Activated CD8-positive, alpha-beta memory T cell treated with anti-CD3 and anti-CD28 coated beads for 48 hours (primary cell): ENCODE measurements around the gene WDR70.
"Not testable (repeated sequence)": the region's sequence is repeated elsewhere in the genome, so short reads cannot be mapped to it uniquely, and the experiment has no call there.

Experiments
- DNase-seq, 3 experiments: peaks; one replicate each; pipeline ENCODE4 v3.0.0-alpha.2; 2020; ENCODE audit warnings: low read depth in 2 of 3, low spot score in 2 of 3

Gene WDR70

GRCh38 chr5:37379100-37379628, at the start of gene WDR70:
Gene WDR70, plus strand, starts transcription at chr5:37379318. Its CDS starts 50 bp downstream, at chr5:37379368.
- DNase-seq, result peak; percentile 47 to 66 (median 48)

- DNase-seq, result not testable (repeated sequence)
Observed at GRCh38 chr5:37334754-37335153, 44.4 kb upstream of the WDR70 start.

GRCh38 chr5:37342741-37343140, 36.4 kb upstream of the WDR70 start:
- DNase-seq, result not testable (repeated sequence)

GRCh38 chr5:37355161-37355560, 24.0 kb upstream of the WDR70 start:
- DNase-seq, result no peak

GRCh38 chr5:37370550-37370863, 8.6 kb upstream of the WDR70 start:
- no peak for DNase-seq

- peak; percentile 67 to 77 (median 75) for DNase-seq
Observed at GRCh38 chr5:37370864-37371726, 8.0 kb upstream of the WDR70 start, which contains the start of gene NUP155. Gene NUP155, minus strand, starts transcription at chr5:37371106. Its CDS starts 129 bp downstream, at chr5:37370977.

- no peak for DNase-seq
Observed at GRCh38 chr5:37375091-37375490, 4.0 kb upstream of the WDR70 start.

GRCh38 chr5:37378066-37378465, 1.1 kb upstream of the WDR70 start:
- DNase-seq, result not testable (repeated sequence)

GRCh38 chr5:37391591-37391990, 12.5 kb downstream of the WDR70 start:
- no peak for DNase-seq

GRCh38 chr5:37396352-37396751, 17.2 kb downstream of the WDR70 start:
- DNase-seq, result no peak

GRCh38 chr5:37400501-37400900, 21.4 kb downstream of the WDR70 start:
- DNase-seq, result no peak

- no peak for DNase-seq
Observed at GRCh38 chr5:37412515-37412914, 33.4 kb downstream of the WDR70 start.

GRCh38 chr5:37415456-37415855, 36.3 kb downstream of the WDR70 start:
- DNase-seq, result not testable (repeated sequence)

- no peak for DNase-seq
Observed at GRCh38 chr5:37417347-37417746, 38.2 kb downstream of the WDR70 start.

GRCh38 chr5:37424441-37424840, 45.3 kb downstream of the WDR70 start:
- no peak for DNase-seq

- DNase-seq, result no peak
Observed at GRCh38 chr5:37428044-37428443, 48.9 kb downstream of the WDR70 start.

- no peak for DNase-seq
Observed at GRCh38 chr5:37435261-37435660, 56.1 kb downstream of the WDR70 start.

- no peak for DNase-seq
Observed at GRCh38 chr5:37436146-37436934, 57.2 kb downstream of the WDR70 start.

GRCh38 chr5:37437711-37438110, 58.6 kb downstream of the WDR70 start:
- DNase-seq, result no peak

- DNase-seq, result not testable (repeated sequence)
Observed at GRCh38 chr5:37445783-37446182, 66.7 kb downstream of the WDR70 start.

- DNase-seq, result no peak
Observed at GRCh38 chr5:37448941-37449340, 69.8 kb downstream of the WDR70 start.

- not testable (repeated sequence) for DNase-seq
Observed at GRCh38 chr5:37451991-37452390, 72.9 kb downstream of the WDR70 start.
